NCI-H1436 (cell line): ENCODE data around the gene SPAG4.

Experiments
- DNase-seq: peaks from one replicate; lab custom pipeline; 2025; lab: John Stamatoyannopoulos, UW

SPAG4 gene

DNA sequence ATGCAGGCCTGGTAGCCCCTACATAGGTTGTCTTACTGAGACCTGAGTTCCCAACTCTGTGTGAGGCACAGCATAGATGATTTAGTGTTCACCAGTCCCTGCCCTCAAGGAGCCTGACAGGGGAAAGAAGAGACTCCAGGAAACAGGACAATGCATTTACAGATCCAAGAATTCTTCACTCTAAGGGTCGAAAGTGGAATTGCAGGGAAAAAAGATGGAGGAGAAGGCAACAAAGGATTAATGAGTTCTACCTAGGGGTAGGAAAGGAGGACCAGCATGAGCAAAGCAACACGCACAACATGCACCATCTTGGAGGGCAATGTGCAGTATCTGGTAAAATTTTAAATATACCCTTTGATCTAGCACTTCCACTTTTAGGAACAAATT lies 5.9 kb downstream of the SPAG4 start:
- DNase-seq = no peak

DNA sequence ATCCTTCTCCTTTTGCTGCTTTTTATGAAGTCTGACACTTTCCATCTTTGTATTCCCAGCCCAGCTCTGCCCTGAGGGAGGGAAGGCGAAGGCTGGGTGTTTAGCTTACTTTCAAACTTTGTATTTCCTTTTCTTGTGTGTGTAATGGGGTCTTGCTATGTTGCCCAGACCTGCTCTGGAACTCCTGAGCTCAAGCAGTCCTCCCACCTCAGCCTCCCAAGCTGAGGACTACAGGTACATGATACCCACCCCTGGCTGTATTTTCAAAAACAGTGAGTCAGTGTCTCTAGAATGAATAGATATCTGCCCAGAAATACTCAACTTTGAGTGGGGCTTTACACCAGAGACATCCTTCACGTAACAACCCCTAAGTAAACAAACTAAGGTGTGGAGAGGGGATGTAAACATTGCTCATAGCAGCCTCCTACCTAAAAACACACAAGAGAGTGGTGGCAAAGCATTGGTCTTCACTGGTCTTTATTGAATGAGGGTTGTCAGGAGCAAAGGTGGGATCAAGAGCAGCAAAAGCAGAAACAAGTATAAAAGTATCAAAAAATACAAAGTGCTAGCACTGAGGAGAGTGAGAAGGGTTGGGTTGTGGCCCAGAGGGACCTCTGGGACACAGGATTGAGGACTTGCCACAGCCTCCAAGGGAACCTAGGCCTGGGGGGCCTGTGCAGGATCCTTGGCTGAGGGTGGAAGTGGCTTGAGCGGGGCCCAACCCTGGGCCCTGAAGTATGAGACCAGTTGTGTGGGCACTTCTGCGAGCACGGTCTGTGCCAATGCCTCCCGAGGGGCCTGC lies 10.2 kb downstream of the SPAG4 start:
- DNase-seq = no peak

DNA sequence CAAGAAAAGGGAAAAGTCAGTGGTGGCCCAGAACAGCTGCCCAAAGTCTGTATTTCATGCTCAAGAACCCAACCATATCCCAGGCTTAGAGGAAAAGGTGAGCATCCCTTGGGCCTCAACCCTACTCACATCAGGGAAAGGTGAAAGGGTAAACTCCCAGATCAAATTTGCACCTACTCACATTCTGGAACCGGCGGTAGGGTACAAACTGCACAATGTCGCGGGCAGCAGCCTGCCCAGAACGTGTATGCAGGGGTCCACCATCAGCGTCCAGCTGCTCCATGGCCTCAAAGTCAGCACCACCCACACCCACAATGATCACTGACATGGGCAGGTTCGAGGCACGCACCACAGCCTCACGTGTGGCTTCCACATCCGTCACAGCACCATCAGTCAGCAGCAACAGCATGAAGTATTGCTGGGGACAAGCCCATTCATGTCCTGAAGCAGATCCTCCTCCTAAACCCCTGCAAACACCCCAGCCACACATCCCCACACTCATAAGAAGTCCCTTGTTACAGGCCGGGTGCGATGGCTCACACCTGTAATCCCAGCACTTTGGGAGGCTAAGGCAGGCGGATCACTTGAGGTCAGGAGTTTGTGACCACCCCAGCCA lies 10.9 kb downstream of the SPAG4 start:
- DNase-seq = no peak

DNA sequence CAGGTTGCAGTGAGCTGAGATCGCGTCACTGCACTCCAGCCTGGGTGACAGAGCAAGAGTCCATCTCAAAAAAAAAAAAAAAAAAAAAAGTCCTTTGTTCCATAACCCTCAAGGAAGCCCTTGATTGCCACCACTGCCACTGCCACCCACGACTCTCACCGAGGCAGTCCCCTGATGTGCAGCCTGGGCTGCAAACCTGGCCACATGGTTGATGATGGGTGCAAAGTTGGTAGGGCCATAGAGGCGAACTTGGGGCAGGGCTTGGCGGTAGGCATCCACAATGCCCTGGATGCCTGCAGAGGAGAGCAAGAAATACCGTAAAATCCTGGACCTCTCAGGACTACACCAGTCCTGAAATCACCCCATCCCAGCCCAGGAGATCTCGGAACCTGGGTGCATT lies 11.5 kb downstream of the SPAG4 start:
- DNase-seq = no peak

DNA sequence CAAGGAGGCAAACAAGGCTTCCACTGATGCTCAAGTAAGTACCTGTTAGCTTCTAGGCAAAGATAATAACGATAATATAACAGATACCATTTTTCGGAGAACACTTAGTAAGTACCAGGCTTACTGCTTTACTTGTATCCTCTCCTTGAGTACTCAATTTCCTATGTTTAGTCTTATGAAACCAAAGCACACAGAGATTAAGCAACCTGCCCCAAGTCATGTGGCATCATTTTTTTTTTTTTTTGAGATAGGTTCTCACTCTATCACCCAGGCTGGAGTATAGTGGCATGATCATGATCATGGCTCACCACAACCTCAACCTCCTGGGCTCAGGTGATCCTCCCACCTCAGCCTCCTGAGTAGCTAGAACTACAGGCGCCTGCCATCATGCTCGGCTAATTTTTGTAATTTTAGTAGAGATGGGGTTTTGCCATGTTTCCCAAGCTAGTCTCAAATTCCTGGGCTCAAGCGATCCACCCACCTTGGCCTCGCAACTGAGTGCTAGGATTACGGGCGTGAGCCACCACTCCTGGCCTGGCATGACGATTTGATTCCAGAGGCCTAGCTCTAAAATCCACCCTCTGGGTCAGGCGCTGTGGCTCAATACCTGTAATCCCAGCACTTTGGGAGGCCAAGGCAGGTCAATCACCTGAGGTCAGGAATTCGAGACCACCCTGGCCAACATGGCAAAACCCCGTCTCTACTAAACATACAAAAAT lies 14.0 kb downstream of the SPAG4 start:
- no peak for DNase-seq

DNA sequence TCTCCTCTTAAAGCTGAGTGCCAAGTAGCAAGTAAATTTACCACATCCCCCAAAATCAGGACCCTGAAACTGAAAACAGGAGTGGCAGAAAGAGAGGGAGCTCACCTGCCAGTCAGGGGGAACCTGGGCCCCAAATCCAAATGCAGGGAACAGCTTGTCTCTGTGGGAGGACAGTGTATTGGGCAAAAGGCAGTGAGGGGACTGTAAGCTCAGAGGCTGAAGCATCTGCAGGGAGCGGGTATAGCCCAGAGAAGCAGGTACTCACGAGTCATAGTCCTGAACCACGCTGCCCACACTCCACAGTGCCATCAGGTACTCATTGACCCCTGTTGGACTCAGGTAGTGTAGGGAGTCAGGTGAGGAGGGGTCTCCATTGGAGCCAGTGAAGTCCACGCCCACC lies 15.0 kb downstream of the SPAG4 start:
- DNase-seq = no peak

DNA sequence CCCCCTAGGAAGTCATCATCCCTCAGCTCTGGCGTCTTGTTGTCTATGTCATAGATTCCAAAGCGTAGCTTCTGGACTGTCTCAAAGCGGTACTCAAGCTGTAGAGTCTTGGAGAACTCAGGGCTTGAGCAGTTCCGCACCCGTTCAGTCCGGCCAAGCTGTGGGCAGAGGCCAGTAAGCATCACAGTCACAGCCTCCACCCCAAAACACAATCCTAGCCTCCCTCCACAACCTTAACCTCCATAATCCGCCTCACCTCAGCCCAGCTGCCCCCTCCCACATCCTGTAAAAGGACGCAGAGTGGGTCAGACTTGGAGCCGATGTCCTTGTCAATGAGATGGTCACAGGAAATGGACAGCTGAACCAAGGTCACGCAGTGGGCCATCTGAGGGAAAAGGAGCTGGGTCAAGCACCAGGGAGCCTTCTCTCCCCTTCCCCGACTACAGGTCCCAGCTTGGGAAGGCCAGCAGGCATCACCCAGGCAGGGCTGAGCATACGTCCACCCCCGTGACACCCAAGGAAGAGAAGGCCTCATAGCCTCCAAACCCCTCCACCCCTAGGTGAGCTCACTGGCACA lies 17.0 kb downstream of the SPAG4 start:
- DNase-seq = no peak

DNA sequence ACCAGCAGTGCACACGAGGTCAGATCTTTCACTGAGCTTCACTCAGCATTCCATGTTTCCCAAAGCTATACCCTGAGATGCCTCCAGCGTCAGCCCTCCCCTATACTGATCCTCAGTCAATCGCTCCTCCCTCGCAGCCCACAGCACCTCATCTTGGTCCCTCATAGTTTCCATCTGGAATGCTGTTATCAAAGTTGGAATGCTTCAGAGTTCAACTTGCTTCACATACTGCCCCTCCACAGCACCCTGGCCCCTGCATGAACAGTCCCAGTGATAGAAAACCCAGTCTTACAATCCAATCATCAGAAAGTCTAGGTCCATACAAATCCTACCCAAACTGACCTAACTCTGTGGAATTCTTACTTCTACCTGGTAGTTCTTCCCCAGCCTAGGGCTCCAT lies 20.0 kb downstream of the SPAG4 start:
- no peak for DNase-seq

DNA sequence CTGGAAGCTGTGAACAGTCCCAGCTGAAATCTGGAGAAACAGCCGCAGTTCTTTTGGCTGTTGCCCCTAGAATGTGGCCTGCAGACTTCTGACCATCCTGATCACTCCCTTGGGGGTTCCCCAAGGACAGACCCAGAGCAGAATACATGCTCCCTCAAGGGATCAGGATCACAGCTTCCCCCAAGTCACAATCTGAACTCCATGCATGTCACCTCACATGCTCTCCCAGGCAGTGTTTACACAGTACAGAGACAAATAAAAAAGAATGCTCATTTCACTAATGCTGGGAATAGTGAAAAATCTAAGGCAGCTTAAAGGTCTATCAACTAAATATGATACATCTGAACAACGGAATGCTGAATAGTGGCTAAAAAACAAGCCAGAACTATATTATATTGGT lies 20.5 kb downstream of the SPAG4 start:
- no peak for DNase-seq

DNA sequence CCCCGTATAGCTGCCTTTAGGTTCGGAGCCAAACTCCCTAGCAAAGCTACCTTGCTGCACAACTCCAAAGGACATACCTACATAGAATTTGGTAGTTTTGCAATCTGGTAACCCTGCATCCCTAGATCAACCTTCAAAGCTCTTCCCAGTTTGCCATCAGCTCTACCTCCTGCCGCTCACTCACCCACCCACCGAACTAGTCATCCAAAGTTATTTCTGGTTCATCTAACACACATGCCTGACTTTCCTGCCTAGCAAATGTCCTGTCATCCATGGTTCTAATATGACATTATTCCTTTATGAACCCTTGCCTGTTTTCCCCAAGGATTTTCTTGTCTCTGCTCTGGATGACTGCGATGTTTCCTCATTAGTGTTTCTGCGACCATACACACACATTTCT lies 21.6 kb downstream of the SPAG4 start:
- no peak for DNase-seq

DNA sequence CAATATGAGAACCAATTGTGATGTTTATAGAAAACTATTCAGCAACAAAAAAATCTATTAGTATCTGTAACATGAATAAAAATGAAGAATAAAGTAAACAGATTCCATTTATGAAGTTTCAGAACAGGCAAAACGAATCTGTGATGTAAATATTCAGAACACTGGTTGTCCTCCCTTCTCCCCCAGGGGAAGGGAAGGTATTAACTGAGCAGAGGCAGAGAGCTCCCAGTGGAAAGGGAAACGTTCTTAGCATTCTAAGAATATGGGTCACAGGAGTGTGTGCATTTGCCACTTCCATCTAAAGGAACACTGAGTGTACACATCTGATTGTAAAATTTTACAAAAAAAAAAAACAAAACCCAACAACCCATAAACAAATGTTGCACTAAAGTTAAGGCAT lies 23.1 kb downstream of the SPAG4 start:
- DNase-seq = no peak

DNA sequence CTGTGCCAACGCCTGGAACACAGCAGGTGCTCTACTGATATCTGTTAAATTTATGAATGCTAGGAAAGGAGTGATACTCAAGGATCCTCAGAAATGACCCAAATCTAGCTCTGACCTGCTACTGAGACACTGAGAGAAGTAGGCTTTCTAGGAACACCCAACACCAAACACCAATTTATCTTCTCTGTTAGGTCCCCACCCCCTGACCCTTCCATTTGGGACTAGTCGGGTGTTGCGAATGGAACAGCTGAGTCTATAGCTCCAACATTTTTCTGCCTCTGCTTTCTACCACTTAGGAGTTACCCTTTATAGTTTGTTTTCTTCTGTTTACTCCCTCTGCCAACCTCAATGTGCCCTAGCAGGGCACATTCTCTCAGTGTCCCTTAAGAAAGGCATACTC lies 25.1 kb downstream of the SPAG4 start:
- no peak for DNase-seq

DNA sequence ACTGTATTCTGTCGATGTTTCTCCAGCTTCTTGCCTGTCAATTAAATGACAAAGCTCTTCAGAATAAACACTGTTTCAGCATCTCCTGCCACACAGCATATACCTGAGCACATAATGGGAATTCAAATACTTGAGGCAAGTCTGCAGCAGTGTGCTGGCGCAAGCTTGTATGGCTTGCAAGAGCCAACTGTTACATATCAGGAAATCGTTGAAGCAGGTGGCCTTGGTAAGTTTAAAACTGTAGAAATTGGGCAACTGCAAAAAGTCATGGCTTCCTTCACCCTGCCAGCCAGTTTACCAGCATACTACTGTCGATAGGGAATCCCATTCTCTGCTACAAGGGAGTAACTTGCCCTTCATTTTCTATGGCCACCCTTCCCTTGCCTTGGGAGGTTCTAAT lies 26.1 kb downstream of the SPAG4 start:
- DNase-seq = no peak

DNA sequence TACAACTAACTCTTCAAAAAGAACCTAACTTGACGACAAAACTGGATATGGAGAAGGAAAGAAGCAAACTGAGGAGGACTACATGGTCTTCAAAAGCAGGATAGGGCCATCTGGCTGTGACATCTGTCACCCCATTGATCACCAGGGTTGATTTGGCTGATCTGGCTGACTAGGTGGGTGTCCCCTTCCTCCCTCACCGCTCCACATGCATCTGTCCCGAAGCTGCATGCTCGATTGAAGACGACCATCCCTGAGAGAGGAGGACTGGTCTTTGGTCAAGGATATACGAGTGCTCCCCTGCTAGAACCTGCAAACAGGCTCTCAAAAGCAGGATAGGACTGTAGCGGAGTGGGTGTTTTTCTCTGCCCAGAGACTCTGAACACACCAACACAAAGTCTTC lies 27.4 kb downstream of the SPAG4 start:
- no peak for DNase-seq

DNA sequence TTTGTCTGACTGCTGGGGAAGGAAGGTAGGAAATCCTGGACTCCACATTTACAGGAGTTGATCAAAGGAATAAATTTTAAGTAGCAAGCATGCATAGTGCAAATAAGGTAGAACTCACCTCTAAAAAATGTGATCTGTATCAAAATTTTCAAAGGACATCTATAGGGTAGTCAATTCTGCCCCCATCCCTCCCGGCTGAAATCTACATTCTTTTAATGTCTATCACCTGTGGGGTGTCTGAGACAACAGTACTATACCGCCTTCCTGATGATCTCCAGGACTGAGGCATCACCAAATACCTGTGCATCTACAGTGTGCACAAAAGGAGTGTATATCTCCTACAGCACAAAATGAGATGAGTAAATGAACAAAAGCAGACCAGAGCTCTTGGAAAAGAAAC lies 29.2 kb downstream of the SPAG4 start:
- no peak for DNase-seq

DNA sequence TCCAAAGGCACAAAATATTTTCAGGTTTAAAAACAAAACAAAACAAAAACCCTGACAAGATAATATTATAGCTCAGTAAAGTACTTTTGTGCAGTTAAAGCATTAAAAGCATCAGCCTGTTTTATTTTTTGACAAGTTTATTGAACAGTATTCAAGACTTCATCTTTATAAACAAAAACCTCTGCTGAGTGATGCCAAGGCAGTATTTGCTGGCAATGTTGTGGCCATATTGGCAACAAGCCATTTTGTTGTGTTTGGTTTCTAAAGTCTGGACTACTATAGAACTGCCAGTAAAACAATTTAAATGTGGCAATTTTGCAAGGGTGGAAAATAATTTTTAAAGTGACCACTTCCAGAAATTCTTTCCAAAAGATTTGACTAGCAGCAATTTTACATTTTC lies 33.2 kb downstream of the SPAG4 start:
- no peak for DNase-seq

DNA sequence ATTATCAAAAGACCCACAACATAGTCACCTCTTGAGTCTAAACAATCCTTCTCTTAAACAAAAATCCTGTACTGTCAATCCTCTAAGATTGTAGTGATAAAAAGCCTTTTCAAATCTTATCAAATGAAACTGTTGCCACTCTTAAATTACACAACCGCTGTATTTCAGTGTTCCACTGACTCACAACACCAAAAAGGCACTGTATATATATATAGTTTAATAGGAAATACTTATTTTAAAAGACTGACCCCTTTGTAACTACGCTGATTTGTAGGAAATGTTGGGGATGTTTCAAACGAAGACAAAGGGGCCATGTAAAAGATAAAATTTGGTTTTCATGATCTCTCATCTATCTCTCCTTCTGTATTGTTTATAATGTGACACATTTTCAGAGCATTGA lies 35.0 kb downstream of the SPAG4 start:
- DNase-seq = no peak

DNA sequence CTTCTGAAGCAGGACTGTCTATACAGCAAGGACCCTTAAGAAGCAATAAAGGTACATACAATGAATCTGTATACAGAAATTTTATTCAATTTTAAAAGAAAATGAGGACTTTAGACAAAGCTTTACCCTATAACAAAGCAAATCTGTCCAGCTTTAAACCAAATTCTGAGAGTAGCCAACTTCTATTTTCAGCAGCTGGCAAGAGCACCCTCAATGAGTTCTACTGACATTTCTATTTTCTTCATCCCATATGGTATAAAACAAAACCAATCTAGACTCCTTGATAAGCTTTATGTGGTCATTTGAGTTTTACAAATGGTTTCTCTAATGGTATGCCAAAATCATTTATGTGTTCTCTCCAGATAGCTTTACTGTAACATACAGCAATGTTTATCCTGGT lies 36.3 kb downstream of the SPAG4 start:
- no peak for DNase-seq

DNA sequence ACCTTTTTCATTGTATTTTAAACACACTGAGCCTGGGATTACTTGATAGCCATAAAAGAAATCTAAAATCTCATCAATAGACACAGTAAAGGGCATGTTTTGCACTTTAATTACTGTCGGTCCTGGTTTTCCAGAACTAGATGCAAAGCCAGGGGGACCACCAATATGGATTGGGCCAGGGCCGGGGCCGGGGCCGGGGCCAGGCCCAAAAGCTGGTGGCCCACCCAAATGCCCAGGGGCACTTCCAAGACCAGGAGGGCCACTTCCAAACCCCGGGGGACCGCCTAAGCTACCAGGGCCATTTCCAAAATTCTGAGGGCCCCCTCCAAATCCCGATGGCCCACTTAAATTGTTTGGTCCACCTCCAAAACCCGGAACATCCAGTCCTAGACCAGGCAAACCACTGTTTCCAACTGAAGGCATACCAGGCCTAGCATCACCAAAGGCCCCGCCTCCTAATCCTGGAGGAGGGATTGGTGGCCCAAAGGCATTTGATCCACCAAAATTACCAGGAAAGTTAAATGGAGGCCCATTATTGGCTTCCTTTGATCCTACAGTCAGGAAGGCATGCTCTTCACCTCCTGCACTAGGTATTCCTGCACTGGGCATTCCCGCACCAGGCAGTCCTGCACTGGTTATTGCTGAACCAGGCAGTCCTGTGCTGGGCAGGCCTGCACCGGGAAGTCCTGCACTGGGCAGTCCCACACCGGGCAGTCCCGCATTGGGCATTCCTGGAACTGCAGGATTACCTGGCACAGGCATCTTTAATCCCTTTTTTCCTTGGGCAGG lies 37.2 kb downstream of the SPAG4 start:
- no peak for DNase-seq

DNA sequence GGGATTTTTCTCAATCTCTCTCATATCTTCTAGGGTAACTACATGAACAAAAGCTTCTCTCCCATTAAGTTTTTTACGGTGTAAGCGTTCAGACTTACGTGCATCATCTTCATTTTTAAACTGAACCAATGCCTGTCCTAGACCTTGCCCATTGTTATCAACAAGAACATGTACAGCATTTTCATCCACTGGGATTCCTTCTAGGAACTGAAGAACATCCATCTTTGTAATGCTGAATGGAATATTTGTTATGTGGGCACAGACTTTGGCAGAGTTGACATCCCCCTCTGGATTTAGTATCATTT lies 37.8 kb downstream of the SPAG4 start:
- no peak for DNase-seq

DNA sequence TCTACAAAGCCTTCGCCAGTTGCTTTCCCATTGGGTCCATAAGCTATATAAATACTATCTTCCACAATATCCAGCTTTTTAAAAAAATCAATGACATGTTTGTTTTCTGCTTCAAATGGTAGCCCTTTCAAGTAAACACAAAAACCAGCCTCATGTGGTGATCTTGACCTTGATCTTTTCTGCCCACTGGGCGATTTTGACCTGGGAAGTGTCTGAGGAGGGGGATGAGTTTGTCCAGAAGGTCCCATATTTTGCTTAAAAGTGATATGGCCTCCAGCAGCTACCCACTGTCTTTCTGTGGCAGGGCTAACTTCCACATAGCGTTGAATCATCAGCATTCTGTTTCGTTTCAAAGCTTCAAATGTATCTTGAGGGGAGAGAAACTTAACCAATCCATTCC lies 38.3 kb downstream of the SPAG4 start:
- DNase-seq = no peak

DNA sequence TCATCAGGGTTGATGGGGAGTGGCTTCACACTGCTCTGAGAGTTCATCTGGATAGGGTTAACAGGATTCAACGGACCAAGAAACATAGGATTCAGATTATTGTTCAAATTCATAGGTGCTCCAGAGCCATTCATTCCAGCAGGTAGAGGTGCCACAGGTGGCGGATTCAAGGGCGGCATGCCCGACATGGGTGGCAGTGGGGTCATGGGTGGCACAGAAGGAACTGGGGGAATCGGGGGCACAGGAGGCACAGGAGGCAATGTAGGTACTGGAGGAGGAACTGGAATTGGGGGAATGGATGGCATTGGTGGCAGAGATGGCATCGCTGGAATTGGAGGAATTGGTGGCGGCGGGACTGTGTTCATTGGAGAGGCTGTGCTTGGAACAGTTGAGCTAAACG lies 38.8 kb downstream of the SPAG4 start:
- no peak for DNase-seq

DNA sequence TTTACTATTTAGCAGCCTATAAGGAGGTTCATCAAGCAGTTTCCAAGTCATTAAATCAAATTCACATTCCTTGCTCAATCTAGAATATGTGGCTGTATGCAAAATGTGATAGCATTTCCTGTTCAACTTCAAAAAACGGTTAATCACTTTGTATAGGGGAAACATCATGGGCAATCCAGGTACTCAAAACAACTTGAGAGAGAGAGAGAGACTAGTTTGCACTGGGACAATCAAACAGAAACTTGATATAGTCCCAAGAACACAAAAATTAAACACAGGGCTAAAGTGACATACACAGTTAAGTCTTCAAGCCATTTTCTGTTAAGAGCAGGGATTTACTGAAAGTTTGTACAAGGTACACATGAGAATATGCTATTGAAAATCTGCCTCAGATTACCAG lies 41.6 kb downstream of the SPAG4 start:
- no peak for DNase-seq
